GM21367 (cell line): ENCODE measurements around the gene DRAXIN.
A peak's percentile ranks its signal among the peaks of the same experiment; 100 is the strongest.

Experiments
- ATAC-seq: cut with Tn5 transposase; IDR thresholded peaks from one replicate; pipeline ENCODE4 v1.9.1; 2021; ENCODE audit not compliant: unreplicated experiment

The DRAXIN gene

GRCh38 chr1:11735854-11736745 is 44.6 kb downstream of the DRAXIN start, which contains the start of gene AGTRAP:
AGTRAP (plus strand) TSS chr1:11736136; CDS start chr1:11736209, 73 bp downstream.
- peak; percentile 63 for ATAC-seq

GRCh38 chr1:11736746-11737639 is 45.5 kb downstream of the DRAXIN start:
- ATAC-seq = no peak

GRCh38 chr1:11738096-11738495 is 46.6 kb downstream of the DRAXIN start:
- no peak for ATAC-seq

- no peak for ATAC-seq
Observed at GRCh38 chr1:11738783-11739182, 47.3 kb downstream of the DRAXIN start.

- ATAC-seq = no peak
Observed at GRCh38 chr1:11740258-11741192, 49.0 kb downstream of the DRAXIN start.

GRCh38 chr1:11741482-11741881 is 50.0 kb downstream of the DRAXIN start:
- no peak for ATAC-seq

GRCh38 chr1:11741919-11742558 is 50.5 kb downstream of the DRAXIN start:
- no peak for ATAC-seq

GRCh38 chr1:11744287-11744686 is 52.8 kb downstream of the DRAXIN start:
- no peak for ATAC-seq

- ATAC-seq = no peak
Observed at GRCh38 chr1:11746092-11746491, 54.6 kb downstream of the DRAXIN start.

GRCh38 chr1:11746795-11747487 is 55.4 kb downstream of the DRAXIN start:
- ATAC-seq = no peak

GRCh38 chr1:11748294-11749202 is 57.0 kb downstream of the DRAXIN start:
- ATAC-seq = no peak

- ATAC-seq = no peak
Observed at GRCh38 chr1:11749203-11749689, 57.7 kb downstream of the DRAXIN start.

GRCh38 chr1:11749996-11750395 is 58.5 kb downstream of the DRAXIN start:
- ATAC-seq = no peak

GRCh38 chr1:11751087-11751486 is 59.6 kb downstream of the DRAXIN start:
- ATAC-seq = no peak

GRCh38 chr1:11752359-11753088 is 61.0 kb downstream of the DRAXIN start:
- ATAC-seq = no peak

GRCh38 chr1:11753555-11754208 is 62.2 kb downstream of the DRAXIN start:
- ATAC-seq = no peak

- ATAC-seq = no peak
Observed at GRCh38 chr1:11757047-11757446, 65.5 kb downstream of the DRAXIN start.
